ENCODE results near the gene EIF3A.
"Not testable (repeated sequence)": the region's sequence is repeated elsewhere in the genome, so short reads cannot be mapped to it uniquely, and the experiment has no call there.

EIF3A gene

DNA sequence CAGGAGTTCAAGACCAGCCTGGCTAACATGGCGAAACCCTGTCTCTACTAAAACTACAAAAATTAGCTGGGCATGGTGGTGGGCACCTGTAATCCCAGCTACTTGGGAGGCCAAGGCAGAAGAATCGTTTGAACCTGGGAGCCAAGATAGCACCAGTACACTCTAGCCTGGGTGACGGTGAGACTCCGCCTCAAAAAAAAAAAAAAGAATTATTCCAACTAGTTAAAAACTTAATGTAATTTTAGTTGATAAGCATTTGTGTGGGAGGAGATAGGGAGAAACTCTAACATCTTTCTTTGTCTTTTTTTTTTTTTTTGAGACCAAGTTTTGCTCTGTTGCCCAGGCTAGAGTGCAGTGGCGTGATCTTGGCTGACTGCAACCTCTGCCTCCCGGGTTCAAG, 26.5 kb upstream of the EIF3A start:
- H3K27ac ChIP-seq (ENCODE audit: low read depth, low read length); H3K4me1 ChIP-seq (ENCODE audit: control insufficient read depth, insufficient read depth, low read length); H3K27me3 ChIP-seq (ENCODE audit: control insufficient read depth, insufficient read depth, low read length); H3K4me3 ChIP-seq (ENCODE audit: low read length); H3K9ac ChIP-seq (ENCODE audit: low read length); H3K36me3 ChIP-seq (ENCODE audit: control insufficient read depth, insufficient read depth, low read length): not testable (repeated sequence)

DNA sequence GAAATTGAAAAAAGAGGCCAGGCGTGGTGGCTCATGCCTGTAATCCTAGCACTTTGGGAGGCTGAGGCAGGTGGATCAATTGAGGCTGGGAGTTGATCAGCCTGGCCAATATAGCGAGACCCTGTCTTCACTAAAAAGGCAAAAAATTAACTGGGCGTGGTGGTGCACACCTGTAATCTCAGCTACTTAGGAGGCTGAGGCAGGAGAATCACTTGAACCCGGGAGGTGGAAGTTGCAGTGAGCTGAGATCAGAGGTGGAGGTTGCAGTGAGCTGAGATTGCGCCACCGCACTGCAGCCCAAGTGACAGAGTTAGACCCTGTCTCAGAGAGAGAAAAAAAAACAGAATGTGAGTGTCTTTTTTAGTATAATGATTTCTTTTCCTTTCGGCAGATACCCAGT, 25.3 kb upstream of the EIF3A start:
- H3K27ac ChIP-seq (ENCODE audit: low read depth, low read length); H3K4me1 ChIP-seq (ENCODE audit: control insufficient read depth, insufficient read depth, low read length): not testable (repeated sequence)

DNA sequence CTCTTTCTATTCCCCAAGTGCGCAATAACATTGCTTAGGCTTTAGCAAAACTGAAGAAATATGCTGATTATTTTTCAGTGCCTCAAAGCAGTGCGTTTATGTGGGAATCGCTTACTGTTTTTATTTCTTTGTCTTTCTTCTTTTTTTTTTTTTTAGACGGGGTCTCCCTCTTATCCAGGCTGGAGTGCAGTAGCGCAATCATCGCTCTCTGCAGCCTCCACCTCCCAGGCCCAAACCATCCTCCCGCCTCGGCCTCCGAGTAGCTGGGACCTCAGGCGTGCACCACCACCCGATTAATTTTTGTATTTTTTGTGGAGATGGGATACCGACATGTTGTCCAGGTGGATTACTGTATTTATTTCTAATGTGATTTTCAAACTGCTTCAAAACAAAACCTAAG, 24.5 kb upstream of the EIF3A start:
- Histone ChIP-seq H3K27me3 (ENCODE audit: control insufficient read depth, insufficient read depth, low read length) (no peaks in the 10 kb centered on the region), H3K4me3 (ENCODE audit: low read length) (peak overlapping the region; percentile 70), H3K4me1 (ENCODE audit: control insufficient read depth, insufficient read depth, low read length) (peaks cover 8% of the 10 kb centered on the region), H3K27ac (ENCODE audit: low read depth, low read length) (no peak overlapping the region), H3K36me3 (ENCODE audit: control insufficient read depth, insufficient read depth, low read length) (no peaks in the 10 kb centered on the region), H3K9ac (ENCODE audit: low read length) (no peak overlapping the region)

More for the DNA sequence above, 25.3 kb upstream of the EIF3A start:
- not testable (repeated sequence) for H3K27me3 ChIP-seq (ENCODE audit: control insufficient read depth, insufficient read depth, low read length); H3K4me3 ChIP-seq (ENCODE audit: low read length); H3K36me3 ChIP-seq (ENCODE audit: control insufficient read depth, insufficient read depth, low read length); H3K9ac ChIP-seq (ENCODE audit: low read length)

DNA sequence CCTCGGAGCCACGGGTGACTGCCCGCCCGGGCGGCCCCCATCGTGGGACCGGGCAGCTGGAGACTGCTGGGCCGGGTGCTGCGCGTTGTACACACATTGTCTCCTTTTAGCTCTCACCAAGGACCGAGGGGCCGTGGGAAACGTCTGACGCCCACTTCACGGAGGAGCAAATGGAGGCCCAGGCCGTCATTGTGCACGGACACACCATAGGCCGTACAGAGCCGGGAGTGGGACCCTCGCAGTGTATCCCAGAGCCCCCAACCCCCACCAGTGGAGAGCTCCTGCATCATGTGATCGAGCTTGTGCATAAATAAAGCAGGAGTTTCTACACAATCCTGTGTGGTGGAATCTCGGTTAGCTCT, 24.0 kb upstream of the EIF3A start:
- peak overlapping the region; percentile 70 for H3K4me3 ChIP-seq (ENCODE audit: low read length)
- H3K4me1 ChIP-seq (ENCODE audit: control insufficient read depth, insufficient read depth, low read length), result peaks cover 8% of the 10 kb centered on the region
- no peaks in the 10 kb centered on the region for H3K27me3 ChIP-seq (ENCODE audit: control insufficient read depth, insufficient read depth, low read length)
- H3K36me3 ChIP-seq (ENCODE audit: control insufficient read depth, insufficient read depth, low read length), result no peaks in the 10 kb centered on the region
- peak overlapping the region; percentile 25 for H3K9ac ChIP-seq (ENCODE audit: low read length)
- peak overlapping the region; percentile 36 for H3K27ac ChIP-seq (ENCODE audit: low read depth, low read length)

DNA sequence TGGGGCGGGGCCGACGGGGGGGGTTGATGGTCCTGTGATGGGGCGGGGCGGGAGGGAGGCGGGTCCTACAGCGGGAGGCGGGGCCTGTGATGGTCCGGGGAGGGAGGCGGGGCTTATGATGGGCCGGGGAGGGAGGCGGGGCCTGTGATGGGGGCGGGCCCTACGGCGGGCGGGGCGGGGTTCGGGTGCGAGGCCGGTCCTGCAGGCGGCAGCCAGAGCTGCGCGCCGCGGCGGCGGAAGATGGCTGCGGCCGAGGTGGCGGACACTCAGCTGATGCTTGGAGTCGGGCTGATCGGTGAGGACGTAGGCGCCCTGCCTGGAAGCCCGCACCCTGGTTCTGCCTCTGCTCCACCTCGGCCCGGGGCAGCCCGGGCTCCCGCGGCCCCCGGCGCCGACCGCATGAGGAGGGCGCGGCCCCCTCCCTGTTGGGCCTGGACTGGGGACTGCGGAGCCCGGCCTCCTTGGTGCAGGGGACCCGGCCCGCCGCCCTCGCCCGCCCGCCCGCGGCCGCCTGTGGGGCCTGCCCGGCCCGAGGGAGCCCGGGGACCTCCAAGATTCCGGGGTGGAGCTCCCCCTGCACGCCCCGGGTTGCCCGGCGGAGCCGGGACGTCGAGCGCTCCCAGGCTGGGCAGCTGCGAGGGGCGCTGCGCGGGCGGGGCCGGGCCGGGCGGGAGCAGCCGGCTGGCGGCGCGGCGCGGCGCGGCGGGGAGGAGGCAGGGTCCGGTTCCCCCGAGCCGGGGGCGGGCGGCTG, 23.5 kb upstream of the EIF3A start, which contains the start of gene DENND10:
Gene DENND10, plus strand, starts transcription at position 211 of the 751 bp plus-strand sequence. Its CDS starts 30 bp downstream, at position 241.
- peaks cover 8% of the 10 kb centered on the region for H3K4me1 ChIP-seq (ENCODE audit: control insufficient read depth, insufficient read depth, low read length)
- H3K27ac ChIP-seq (ENCODE audit: low read depth, low read length), result peak within 1 kb of the TSS; percentile 68
- peak within 1 kb of the TSS; percentile 73 for H3K9ac ChIP-seq (ENCODE audit: low read length)
- no peaks in the 10 kb centered on the region for H3K27me3 ChIP-seq (ENCODE audit: control insufficient read depth, insufficient read depth, low read length)
- H3K4me3 ChIP-seq (ENCODE audit: low read length), result peak within 1 kb of the TSS; percentile 70
- H3K36me3 ChIP-seq (ENCODE audit: control insufficient read depth, insufficient read depth, low read length), result no peaks in the 10 kb centered on the region

DNA sequence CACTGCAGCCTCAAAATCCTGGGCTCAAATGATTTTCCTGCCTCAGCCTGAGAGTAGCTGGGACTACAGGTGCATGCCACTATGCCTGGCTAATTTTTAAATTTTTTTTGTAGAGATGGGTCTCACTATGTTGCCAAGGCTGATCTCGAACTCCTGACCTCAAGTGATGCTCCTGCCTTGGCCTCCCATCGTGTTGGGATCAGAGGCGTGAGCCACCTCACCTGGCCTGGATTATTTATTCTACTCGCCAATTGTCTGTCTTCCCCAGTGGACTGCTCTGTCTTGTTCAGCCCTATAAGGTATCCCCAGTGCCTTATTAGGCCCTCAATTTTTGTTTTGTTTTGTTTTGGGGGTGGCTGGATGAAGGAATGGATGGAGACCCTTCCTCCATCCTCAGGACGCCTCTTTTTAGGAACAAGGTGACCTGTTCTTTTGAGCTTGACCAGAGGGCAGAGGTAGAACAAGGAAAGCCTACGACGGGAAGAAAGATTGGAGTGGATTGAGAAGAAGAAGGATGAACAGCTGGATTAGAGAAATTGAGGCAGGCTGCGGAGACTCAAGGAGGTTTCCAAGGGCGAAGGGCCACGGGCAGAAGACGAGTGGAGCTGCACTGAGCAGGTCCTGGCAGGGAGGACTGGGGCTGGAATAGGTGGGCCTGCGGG, 22.8 kb upstream of the EIF3A start:
- Histone ChIP-seq H3K27ac (ENCODE audit: low read depth, low read length) (peak overlapping the region; percentile 8), H3K27me3 (ENCODE audit: control insufficient read depth, insufficient read depth, low read length) (no peaks in the 10 kb centered on the region), H3K4me1 (ENCODE audit: control insufficient read depth, insufficient read depth, low read length) (peaks cover 8% of the 10 kb centered on the region), H3K36me3 (ENCODE audit: control insufficient read depth, insufficient read depth, low read length) (no peaks in the 10 kb centered on the region), H3K4me3 (ENCODE audit: low read length) (peak overlapping the region; percentile 6), H3K9ac (ENCODE audit: low read length) (no peak overlapping the region)

DNA sequence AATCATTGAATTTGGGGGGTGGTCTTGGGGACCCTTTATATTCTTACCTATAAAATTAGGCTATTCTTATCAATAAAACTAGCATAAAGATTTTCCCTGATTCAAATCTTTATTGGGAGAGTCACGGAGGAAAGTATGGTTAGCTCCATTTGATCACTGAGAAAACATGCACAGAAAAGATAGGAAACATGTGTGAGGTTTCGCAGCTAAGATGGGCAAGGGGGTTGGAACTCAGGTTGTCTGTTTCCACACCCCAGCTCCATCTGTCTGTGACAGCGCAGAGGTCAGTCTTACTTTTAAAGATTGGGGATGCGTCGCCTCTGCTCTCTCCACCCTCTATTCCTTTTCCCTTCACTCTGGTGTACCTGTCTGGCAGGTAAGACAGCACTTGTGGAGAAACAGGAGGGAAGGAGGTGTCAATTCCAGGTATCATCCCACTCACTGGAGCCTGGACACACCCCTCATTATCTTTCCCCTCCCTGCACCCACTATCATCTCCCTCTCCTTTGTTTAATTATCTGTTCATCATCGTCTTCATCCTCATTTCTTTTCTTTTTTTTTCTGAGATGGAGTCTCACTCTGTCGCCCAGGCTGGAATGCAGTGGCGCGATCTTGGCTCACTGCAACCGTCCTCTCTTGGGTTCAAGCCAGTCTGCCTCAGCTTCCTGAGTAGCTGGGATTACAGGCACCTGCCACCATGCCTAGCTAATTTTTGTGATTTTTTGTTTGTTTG, 20.9 kb upstream of the EIF3A start:
- Histone ChIP-seq H3K9ac (ENCODE audit: low read length) (no peak overlapping the region), H3K4me1 (ENCODE audit: control insufficient read depth, insufficient read depth, low read length) (peaks cover 8% of the 10 kb centered on the region), H3K27ac (ENCODE audit: low read depth, low read length) (no peak overlapping the region), H3K4me3 (ENCODE audit: low read length) (no peak overlapping the region), H3K27me3 (ENCODE audit: control insufficient read depth, insufficient read depth, low read length) (no peaks in the 10 kb centered on the region), H3K36me3 (ENCODE audit: control insufficient read depth, insufficient read depth, low read length) (no peaks in the 10 kb centered on the region)

DNA sequence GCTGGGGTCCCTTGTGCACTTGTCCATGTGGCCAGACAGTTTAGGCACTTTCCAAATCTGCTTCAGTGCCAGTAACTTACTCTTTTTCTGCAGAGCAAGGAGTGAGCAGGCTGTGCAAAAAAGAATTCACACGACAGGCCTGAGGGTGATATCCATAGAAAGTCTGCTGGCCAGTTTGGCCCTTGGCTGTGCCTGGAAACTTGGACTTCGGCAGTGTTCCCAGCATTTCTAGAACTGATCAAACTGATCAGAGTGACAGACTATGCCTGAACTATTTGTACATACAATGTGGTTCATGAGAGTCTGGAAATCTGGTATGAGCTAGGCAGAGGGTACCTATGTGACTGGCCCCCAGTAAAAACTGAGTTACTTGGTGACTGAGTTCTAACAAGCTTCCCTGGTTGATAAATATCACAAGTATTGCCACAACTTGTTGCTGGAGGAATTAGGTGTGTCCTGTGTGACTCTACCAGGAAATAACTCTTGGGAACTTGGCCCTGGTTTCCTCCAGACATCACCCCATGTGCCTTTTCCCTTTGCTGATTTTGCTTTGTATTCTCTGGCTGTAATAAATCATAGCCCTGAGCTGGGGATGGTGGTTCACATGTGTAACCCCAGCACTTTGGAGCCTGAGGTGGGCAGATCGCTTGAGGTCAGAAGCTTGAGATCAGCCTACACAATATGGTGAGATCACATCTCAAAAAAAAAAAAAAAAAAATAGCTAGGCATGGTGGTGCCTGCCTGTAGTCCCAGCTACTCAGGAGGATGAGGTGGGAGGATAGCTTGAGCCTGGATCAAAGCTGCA, 20.0 kb upstream of the EIF3A start:
- H3K9ac ChIP-seq (ENCODE audit: low read length), result no peak overlapping the region

GRCh38 chr10:119098576-119098975, 18.0 kb upstream of the EIF3A start:
- H3K36me3 ChIP-seq (ENCODE audit: control insufficient read depth, insufficient read depth, low read length), result no peaks in the 10 kb centered on the region
- H3K4me3 ChIP-seq (ENCODE audit: low read length), result no peak overlapping the region
- no peak overlapping the region for H3K9ac ChIP-seq (ENCODE audit: low read length)
- no peaks in the 10 kb centered on the region for H3K4me1 ChIP-seq (ENCODE audit: control insufficient read depth, insufficient read depth, low read length)
- no peak overlapping the region for H3K27ac ChIP-seq (ENCODE audit: low read depth, low read length)
- H3K27me3 ChIP-seq (ENCODE audit: control insufficient read depth, insufficient read depth, low read length), result no peaks in the 10 kb centered on the region

More for the DNA sequence above, 20.0 kb upstream of the EIF3A start:
- Histone ChIP-seq H3K36me3 (ENCODE audit: control insufficient read depth, insufficient read depth, low read length) (no peaks in the 10 kb centered on the region), H3K4me1 (ENCODE audit: control insufficient read depth, insufficient read depth, low read length) (peaks cover 8% of the 10 kb centered on the region), H3K4me3 (ENCODE audit: low read length) (no peak overlapping the region), H3K27ac (ENCODE audit: low read depth, low read length) (no peak overlapping the region), H3K27me3 (ENCODE audit: control insufficient read depth, insufficient read depth, low read length) (no peaks in the 10 kb centered on the region)

DNA sequence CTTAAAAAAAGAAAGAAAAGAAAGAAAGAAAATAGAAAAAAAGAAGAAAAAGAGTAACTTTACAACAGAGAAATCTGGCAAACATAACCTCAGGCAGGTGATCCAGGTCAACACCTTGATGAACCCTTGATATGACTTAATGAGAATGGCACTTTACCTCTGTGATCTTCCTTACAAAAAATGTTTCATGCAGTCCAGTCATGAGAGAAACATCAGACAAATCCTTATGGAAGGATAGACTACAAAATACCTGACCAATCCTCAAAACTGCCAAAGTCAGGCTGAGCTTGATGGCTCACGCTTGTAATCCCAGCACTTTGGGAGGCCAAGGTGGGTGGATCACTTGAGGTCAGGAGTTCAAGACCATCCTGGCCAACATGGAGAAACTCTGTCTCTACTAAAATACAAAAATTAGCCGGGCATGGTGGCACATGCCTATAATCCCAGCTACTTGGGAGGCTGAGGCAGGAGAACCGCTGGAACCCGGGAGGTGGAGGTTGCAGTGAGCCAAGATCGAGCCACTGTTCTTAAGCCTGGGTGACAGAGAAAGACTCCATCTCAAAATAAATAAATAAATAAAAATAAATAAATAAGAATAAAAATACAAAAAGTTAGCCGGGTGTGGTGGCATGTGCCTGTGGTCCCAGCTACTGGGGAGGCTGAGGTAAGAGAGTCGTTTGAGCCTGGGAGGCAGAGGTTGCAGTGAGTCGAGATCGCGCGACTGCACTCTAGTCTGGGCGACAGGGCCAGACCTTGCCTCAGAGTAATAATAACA, 16.2 kb upstream of the EIF3A start:
- not testable (repeated sequence) for H3K4me1 ChIP-seq (ENCODE audit: control insufficient read depth, insufficient read depth, low read length); H3K4me3 ChIP-seq (ENCODE audit: low read length); H3K27ac ChIP-seq (ENCODE audit: low read depth, low read length); H3K9ac ChIP-seq (ENCODE audit: low read length); H3K36me3 ChIP-seq (ENCODE audit: control insufficient read depth, insufficient read depth, low read length); H3K27me3 ChIP-seq (ENCODE audit: control insufficient read depth, insufficient read depth, low read length)

- no peaks in the 10 kb centered on the region for H3K36me3 ChIP-seq (ENCODE audit: control insufficient read depth, insufficient read depth, low read length)
Observed at GRCh38 chr10:119095640-119096039, 15.0 kb upstream of the EIF3A start.

More at GRCh38 chr10:119095640-119096039, 15.0 kb upstream of the EIF3A start:
- Histone ChIP-seq H3K4me1 (ENCODE audit: control insufficient read depth, insufficient read depth, low read length) (no peaks in the 10 kb centered on the region), H3K9ac (ENCODE audit: low read length) (no peak overlapping the region), H3K27ac (ENCODE audit: low read depth, low read length) (no peak overlapping the region), H3K4me3 (ENCODE audit: low read length) (no peak overlapping the region), H3K27me3 (ENCODE audit: control insufficient read depth, insufficient read depth, low read length) (no peaks in the 10 kb centered on the region)
